GM13977 (cell line): ENCODE data around the gene SLC16A9.

Source experiments
- DNase-seq: peaks from one replicate; pipeline ENCODE4 v3.0.0; 2012; ENCODE audit warnings: low spot score
- in situ Hi-C: fragments of 300-500 bp; cut with MboI; formaldehyde crosslinking; loops from one replicate; pipeline ENCODE4 v1.12.0; 2022; ENCODE audit warnings: low sequenced_read_pairs, low pct_unique_long_range_greater_than_20kb, mixed read lengths, inconsistent platforms; ENCODE audit not compliant: unreplicated experiment
- TF ChIP-seq, protein P1 (sequence below): IDR thresholded peaks from 2 replicates; pipeline ENCODE4 v1.5.1; 2012; ENCODE audit warnings: mild to moderate bottlenecking, control low read depth; ENCODE audit not compliant: insufficient read depth; ENCODE audit errors: extremely low read depth, missing control alignments

Gene SLC16A9

DNA sequence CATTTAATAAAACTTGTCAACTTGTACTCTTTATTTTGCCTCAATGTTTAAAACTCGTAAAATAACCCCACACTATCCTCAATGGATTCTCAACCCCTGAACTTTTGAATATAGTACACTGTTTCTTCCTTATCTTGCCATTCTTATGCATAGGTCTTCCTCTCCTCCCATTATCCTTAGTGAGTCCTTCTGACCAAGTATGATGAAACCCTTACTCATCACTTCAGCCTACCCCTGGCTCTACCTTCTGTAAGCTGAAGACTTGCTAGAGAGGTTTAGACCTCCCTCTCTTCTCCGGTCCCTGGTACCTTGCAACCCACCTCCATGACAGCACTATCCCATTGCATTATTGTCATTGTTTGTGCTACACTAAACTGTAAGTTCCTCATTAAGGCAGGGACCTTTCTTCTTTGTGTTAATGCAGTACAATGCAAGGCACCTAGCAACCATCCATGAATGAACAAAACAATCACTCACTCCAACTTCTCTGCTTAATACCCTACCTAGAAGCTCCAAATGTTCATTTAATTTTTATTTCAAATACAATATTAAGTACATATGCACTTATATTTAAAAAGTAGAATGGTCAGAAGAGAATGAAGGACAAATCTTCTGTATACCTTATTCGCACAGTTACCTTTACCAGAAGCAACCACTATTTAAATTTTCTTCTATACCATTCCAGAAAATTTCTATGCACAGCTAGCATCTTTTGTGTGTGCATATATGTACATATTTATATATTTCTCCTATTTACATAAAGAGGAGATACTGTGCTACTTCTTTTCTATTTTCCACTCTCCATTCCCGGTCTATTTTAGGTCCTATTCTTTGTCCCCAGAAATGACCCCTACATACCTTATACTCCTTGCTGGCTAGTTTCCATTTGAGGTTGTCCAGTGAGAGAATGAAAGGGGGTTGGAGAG lies 77.5 kb downstream of the SLC16A9 start:
- in situ Hi-C loops, result loop anchor here (10.0 to 25.0 kb wide), 4 partner anchors 183 to 580 kb away; partner anchors contain the start of gene CCDC6
- TF ChIP-seq, protein P1, sequence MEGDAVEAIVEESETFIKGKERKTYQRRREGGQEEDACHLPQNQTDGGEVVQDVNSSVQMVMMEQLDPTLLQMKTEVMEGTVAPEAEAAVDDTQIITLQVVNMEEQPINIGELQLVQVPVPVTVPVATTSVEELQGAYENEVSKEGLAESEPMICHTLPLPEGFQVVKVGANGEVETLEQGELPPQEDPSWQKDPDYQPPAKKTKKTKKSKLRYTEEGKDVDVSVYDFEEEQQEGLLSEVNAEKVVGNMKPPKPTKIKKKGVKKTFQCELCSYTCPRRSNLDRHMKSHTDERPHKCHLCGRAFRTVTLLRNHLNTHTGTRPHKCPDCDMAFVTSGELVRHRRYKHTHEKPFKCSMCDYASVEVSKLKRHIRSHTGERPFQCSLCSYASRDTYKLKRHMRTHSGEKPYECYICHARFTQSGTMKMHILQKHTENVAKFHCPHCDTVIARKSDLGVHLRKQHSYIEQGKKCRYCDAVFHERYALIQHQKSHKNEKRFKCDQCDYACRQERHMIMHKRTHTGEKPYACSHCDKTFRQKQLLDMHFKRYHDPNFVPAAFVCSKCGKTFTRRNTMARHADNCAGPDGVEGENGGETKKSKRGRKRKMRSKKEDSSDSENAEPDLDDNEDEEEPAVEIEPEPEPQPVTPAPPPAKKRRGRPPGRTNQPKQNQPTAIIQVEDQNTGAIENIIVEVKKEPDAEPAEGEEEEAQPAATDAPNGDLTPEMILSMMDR, result no peak
- no peak for DNase-seq

DNA sequence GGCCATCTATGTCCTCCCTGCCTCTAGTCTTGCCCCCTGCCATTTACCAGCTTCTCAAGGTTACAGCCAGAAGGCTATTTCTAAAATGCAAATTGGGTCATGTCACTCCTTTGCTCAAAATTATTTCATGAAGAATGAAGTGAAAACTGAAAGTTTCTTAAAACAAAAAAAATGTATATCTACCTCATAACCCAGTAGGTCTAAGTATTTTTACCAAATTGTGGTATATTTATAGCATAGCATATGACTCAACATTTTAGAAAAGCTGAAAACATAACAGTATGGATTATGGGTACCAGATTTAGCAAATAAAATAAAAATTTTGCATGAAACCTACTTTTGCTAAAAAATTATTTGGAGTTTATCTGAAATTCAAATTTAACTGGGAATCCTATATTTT lies 78.4 kb downstream of the SLC16A9 start:
- TF ChIP-seq, protein P1, result no peak
- no peak for DNase-seq
- in situ Hi-C loops, result loop anchor here (10.0 to 25.0 kb wide), 4 partner anchors 184 to 581 kb away; partner anchors contain the start of gene CCDC6

DNA sequence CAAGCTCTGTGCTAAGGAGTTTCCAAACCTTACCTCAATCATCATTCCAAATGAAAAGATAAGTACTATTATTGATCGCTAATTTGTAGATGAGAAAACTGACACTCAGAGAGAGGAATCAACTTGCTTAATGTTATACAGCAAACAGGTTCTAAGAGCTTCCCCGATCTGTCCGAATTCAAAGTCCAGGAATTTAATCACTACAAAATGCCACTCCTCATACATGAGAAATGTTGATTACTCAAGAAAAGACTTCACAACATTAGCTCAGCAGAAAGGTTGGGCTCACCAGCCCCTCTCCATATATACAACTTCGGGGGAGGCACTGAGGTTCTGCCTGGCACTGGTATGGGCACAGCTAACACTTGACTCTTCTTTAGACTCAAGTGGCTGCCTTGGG lies 80.7 kb downstream of the SLC16A9 start:
- TF ChIP-seq, protein P1, result no peak
- in situ Hi-C loops, result loop anchor here (25.0 kb wide), 3 partner anchors 283 to 583 kb away; partner anchors contain the start of gene CCDC6
- no peak for DNase-seq

DNA sequence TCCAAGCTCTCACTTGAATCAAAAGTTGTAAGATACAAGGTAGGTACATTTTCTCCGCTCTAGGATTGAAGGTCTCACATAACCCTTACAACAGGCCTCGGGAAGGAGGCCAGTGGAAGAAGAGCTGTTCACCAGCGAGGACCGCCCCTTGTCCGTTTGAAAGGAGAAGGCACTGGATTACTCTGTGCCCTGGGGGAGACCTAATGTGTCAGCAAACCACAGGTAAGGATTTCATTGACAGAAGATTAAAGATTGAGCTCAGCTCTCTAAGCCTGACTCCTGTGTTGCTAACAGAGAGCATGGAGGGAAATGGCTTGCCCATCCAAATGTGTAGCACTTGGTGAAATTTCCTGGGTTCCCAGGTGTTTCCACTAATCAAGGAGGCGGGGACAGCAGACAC lies 81.2 kb downstream of the SLC16A9 start:
- TF ChIP-seq, protein P1, result no peak
- in situ Hi-C loops, result loop anchor here (25.0 kb wide), 3 partner anchors 284 to 584 kb away; partner anchors contain the start of gene CCDC6
- DNase-seq, result no peak

DNA sequence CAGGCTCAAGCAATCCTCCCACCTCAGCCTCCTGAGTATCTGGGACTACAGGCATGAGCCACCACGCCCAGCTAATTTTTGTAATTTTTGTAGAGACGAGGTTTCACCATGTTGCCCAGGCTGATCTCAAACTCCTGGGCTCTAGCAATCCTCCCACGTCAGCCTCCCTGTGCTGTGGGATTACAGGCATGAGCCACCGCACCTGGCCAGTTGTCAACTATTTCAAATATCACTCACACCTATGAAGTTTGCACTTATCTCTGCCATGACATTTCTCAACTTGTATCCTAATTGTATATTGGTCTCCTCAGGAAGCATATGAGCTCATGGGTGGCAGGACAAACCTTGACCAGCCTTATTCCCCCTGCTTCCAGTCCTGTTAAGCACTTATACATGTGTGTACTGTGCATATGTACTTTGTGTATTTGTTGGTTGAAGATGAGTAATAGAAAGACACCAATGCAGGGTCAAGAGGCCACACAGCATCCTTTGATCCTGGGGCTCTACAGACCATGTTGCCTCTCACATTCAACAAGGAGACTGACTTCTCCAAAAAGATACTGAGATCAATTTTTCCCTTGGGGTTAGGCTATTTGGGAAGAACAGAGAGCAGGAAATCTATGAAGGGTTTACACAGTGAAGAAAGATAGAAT lies 82.2 kb downstream of the SLC16A9 start:
- no peak for DNase-seq
- in situ Hi-C loops, result loop anchor here (25.0 kb wide), 3 partner anchors 285 to 585 kb away; partner anchors contain the start of gene CCDC6
- TF ChIP-seq, protein P1, result no peak

DNA sequence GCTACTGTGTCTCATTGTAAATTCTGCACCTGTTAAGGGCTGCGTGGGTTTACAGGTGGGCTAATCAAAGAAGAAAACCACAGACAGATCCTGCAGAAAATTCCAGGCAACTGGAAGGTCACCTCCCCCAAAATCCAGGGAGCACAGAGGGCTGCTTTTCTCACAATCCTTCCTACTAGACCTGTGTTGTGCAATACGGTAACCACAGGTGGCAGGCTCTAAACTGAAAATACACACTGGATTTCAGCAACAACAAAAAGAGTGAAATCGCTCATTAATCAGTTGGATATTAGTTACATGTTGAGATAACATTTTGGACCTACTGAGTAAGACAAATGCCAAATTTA lies 83.2 kb downstream of the SLC16A9 start:
- DNase-seq, result no peak
- TF ChIP-seq, protein P1, result no peak
- in situ Hi-C loops, result loop anchor here (25.0 kb wide), 3 partner anchors 286 to 586 kb away; partner anchors contain the start of gene CCDC6
